Peyer's patch (tissue), 4 donors: ENCODE measurements around the gene IP6K1.

ENCODE experiments used
- CTCF ChIP-seq, 6 experiments: fragments of 450-650 bp in 4 of 6; fragments of 200-600 bp in 2 of 6; sonication (generic) in 1 of 6; IDR thresholded peaks; one replicate each; pipeline ENCODE4 v1.5.1; 2017 to 2019; ENCODE audit warnings: antibody characterized with exemption in 6 of 6, mild to moderate bottlenecking in 3 of 6, moderate library complexity in 1 of 6
- POLR2A ChIP-seq, 2 donors: fragments of 450-650 bp; IDR thresholded peaks; one replicate each; pipeline ENCODE4 v1.5.1; 2017; ENCODE audit warnings: antibody characterized with exemption in 2 of 2, mild to moderate bottlenecking in 2 of 2, moderate library complexity in 2 of 2

- no peak for TF ChIP-seq POLR2A (IDR thresholded peaks at IDR 0.05)
- no peak for TF ChIP-seq CTCF (IDR thresholded peaks at IDR 0.05)
Observed at GRCh38 chr3:49769926-49770325, 16.4 kb downstream of the IP6K1 start.
